CD14-positive monocyte (primary cell): Measurements from ENCODE around the gene RCE1. TPM values are rescaled to one million over a fixed set of nuclear protein-coding genes. Genes with fewer than 3 reads are reported as not detected.

Experiments used
- DNase-seq, 3 donors: peaks; one replicate each; pipeline ENCODE4 v3.0.0-alpha.2; 2011 to 2022
- H2AFZ ChIP-seq: 2 replicates; pipeline ENCODE4 v1.6.0; 2012; ENCODE audit warnings: mild to moderate bottlenecking, low read depth, low read length, inconsistent platforms; ENCODE audit not compliant: insufficient read depth, poor library complexity, severe bottlenecking
- H3K27ac ChIP-seq, 2 donors: 1 replicate in 1 of 2; 2 replicates in 1 of 2; pipeline ENCODE4 v1.5.1; 2012 to 2013; ENCODE audit warnings: low read length in 2 of 2, control low read depth in 1 of 2, inconsistent platforms in 1 of 2, low read depth in 1 of 2, mild to moderate bottlenecking in 1 of 2
- H3K27me3 ChIP-seq, 2 donors: one replicate each; pipeline versions ENCODE4 v1.6.0 to v1.6.1; 2011 to 2013; ENCODE audit warnings: low read length in 2 of 2; ENCODE audit not compliant: control insufficient read depth in 2 of 2, insufficient read depth in 2 of 2
- H3K36me3 ChIP-seq, 2 donors: replicated peaks in 1 of 2; 1 replicate in 1 of 2; 2 replicates in 1 of 2; pipeline versions ENCODE4 v1.5.1 to v1.6.1; 2012 to 2013; ENCODE audit warnings: low read length in 2 of 2, control low read depth in 1 of 2, inconsistent platforms in 1 of 2, mild to moderate bottlenecking in 1 of 2; ENCODE audit not compliant: insufficient read depth in 2 of 2, control insufficient read depth in 1 of 2
- H3K4me1 ChIP-seq, 2 donors: 1 replicate in 1 of 2; 2 replicates in 1 of 2; pipeline versions ENCODE4 v1.5.1 to v1.6.1; 2012 to 2013; ENCODE audit warnings: low read length in 2 of 2, control low read depth in 1 of 2, inconsistent platforms in 1 of 2, mild to moderate bottlenecking in 1 of 2, moderate library complexity in 1 of 2; ENCODE audit not compliant: insufficient read depth in 2 of 2, control insufficient read depth in 1 of 2
- H3K4me2 ChIP-seq: replicated peaks from 2 replicates; pipeline ENCODE3; 2012; ENCODE audit warnings: low read length, moderate library complexity, mild to moderate bottlenecking; ENCODE audit not compliant: poor library complexity, severe bottlenecking; ENCODE audit errors: extremely low read depth
- H3K4me3 ChIP-seq, 3 experiments: fragments of 200-600 bp in 1 of 3; sonication (generic) in 1 of 3; replicated peaks in 1 of 3; 1 replicate in 2 of 3; 2 replicates in 1 of 3; pipeline ENCODE4 v1.5.1; 2011 to 2013; ENCODE audit warnings: low read length in 3 of 3, mild to moderate bottlenecking in 3 of 3, control low read depth in 2 of 3, low read depth in 2 of 3, inconsistent platforms in 1 of 3, moderate library complexity in 1 of 3
- H3K79me2 ChIP-seq: 2 replicates; pipeline ENCODE4 v1.6.0; 2012; ENCODE audit warnings: mild to moderate bottlenecking, control low read depth, inconsistent platforms, low read length, moderate library complexity; ENCODE audit not compliant: insufficient read depth
- H3K9ac ChIP-seq: 2 replicates; pipeline ENCODE4 v1.6.0; 2017; ENCODE audit warnings: low read length, mild to moderate bottlenecking; ENCODE audit not compliant: insufficient read depth, poor library complexity, severe bottlenecking
- H3K9me3 ChIP-seq, 2 donors: replicated peaks in 1 of 2; 1 replicate in 1 of 2; 2 replicates in 1 of 2; pipeline versions ENCODE4 v1.5.1 to v1.6.1; 2012 to 2013; ENCODE audit warnings: low read length in 2 of 2, control low read depth in 1 of 2; ENCODE audit not compliant: control insufficient read depth in 1 of 2, insufficient read depth in 1 of 2
- H4K20me1 ChIP-seq: 2 replicates; pipeline ENCODE4 v1.6.0; 2012; ENCODE audit warnings: mild to moderate bottlenecking, low read length, control low read depth, moderate library complexity; ENCODE audit not compliant: insufficient read depth
- H3K27ac Mint-ChIP-seq, 7 donors: one replicate each; pipeline ENCODE4 v1.8.0; 2020; ENCODE audit warnings: mild to moderate bottlenecking in 7 of 7, mixed read lengths in 7 of 7, moderate library complexity in 6 of 7, inconsistent platforms in 2 of 7
- H3K27me3 Mint-ChIP-seq, 3 donors: one replicate each; pipeline ENCODE4 v1.8.0; 2021 to 2022; ENCODE audit warnings: low read depth in 3 of 3, mild to moderate bottlenecking in 3 of 3, mixed read lengths in 3 of 3, moderate library complexity in 3 of 3, inconsistent platforms in 1 of 3
- H3K36me3 Mint-ChIP-seq, 2 donors: one replicate each; pipeline ENCODE4 v1.8.0; 2020; ENCODE audit warnings: mixed read lengths in 2 of 2, inconsistent platforms in 1 of 2, mild to moderate bottlenecking in 1 of 2
- H3K4me1 Mint-ChIP-seq: one replicate; pipeline ENCODE4 v1.8.0; 2020; ENCODE audit warnings: mild to moderate bottlenecking, mixed read lengths
- H3K4me3 Mint-ChIP-seq, 2 donors: one replicate each; pipeline ENCODE4 v1.8.0; 2020; ENCODE audit warnings: mild to moderate bottlenecking in 2 of 2, mixed read lengths in 2 of 2, moderate library complexity in 1 of 2
- H3K9me3 Mint-ChIP-seq, 7 donors: one replicate each; pipeline ENCODE4 v1.8.0; 2020 to 2022; ENCODE audit warnings: mixed read lengths in 7 of 7, mild to moderate bottlenecking in 6 of 7, moderate library complexity in 6 of 7, inconsistent platforms in 2 of 7
- CTCF ChIP-seq: fragments of 200-600 bp; IDR thresholded peaks from one replicate; pipeline ENCODE4 v1.8.0; 2022; ENCODE audit warnings: antibody characterized with exemption, mild to moderate bottlenecking
- WGBS: methylation state at CpG from one replicate; pipeline ENCODE4 v1.1.5; 2013; ENCODE audit warnings: missing lambda C conversion rate; ENCODE audit not compliant: insufficient coverage; 5-methylcytosine and 5-hydroxymethylcytosine counted together
- intact Hi-C, 2 donors: fragments of 100-400 bp; cut with micrococcal nuclease; formaldehyde crosslinking; loops; one replicate each; pipeline versions ENCODE4 v1.15.0 to v1.15.1; 2023
- polyA plus RNA-seq, 3 donors: library from polyadenylated mRNA; depleted of rRNA in 1 of 3; unstranded in 2 of 3; stranded (reverse) in 1 of 3; fragments of 300-500 nt in 2 of 3; fragments of >200 nt in 1 of 3; fragmentation: Illumina TruSeq in 2 of 3; gene quantifications; 1 replicate in 2 of 3; 2 replicates in 1 of 3; pipeline ENCODE4 v1.2.3, GENCODE V29; 2012 to 2021

The RCE1 gene
- polyA plus RNA-seq, 3 donors = 20.3 to 24.7 (median 22.8) TPM

GRCh38 chr11:66846671-66847091 lies 3.4 kb downstream of the RCE1 start:
- Mint-ChIP-seq H3K4me3 (no peak overlapping the region), H3K27me3 (no peaks in the 10 kb centered on the region), H3K27ac (peak overlapping the region in 2 of 7 donors; percentile 6 to 75), H3K36me3 (peaks cover 21 to 40% of the 10 kb centered on the region in 2 donors), H3K4me1 (peaks cover 26% of the 10 kb centered on the region), H3K9me3 (no peaks in the 10 kb centered on the region)
- Histone ChIP-seq H3K27ac (no peak overlapping the region), H3K9me3 (no peaks in the 10 kb centered on the region), H3K79me2 (peaks cover 39% of the 10 kb centered on the region), H3K4me1 (peaks cover 21 to 27% of the 10 kb centered on the region in 2 donors), H3K27me3 (no peaks in the 10 kb centered on the region), H4K20me1 (peaks cover 11% of the 10 kb centered on the region), H3K9ac (no peak overlapping the region), H3K36me3 (peaks cover 37 to 42% of the 10 kb centered on the region in 2 donors), H3K4me3 (no peak overlapping the region), H3K4me2 (no peak overlapping the region), H2AFZ (no peak overlapping the region)
- intact Hi-C loops = loop anchor here (10.0 kb wide), 2 partner anchors 432 to 548 kb away; partner anchors contain the start of gene RAD9A (in 1 of the 2)
- TF ChIP-seq CTCF = no peak
- no peak for DNase-seq
- 87% methylated on average over 4 of the region's 4 CpGs for WGBS

GRCh38 chr11:66847461-66848232 lies 4.4 kb downstream of the RCE1 start:
- Mint-ChIP-seq H3K27me3 (peaks cover 0 to 1% (median 0%) of the 10 kb centered on the region in 3 donors), H3K27ac (no peak overlapping the region), H3K36me3 (peaks cover 21 to 40% of the 10 kb centered on the region in 2 donors), H3K4me3 (no peak overlapping the region), H3K4me1 (peaks cover 22% of the 10 kb centered on the region), H3K9me3 (no peaks in the 10 kb centered on the region)
- H3K27me3 ChIP-seq = no peaks in the 10 kb centered on the region
- peaks cover 37 to 42% of the 10 kb centered on the region in 2 donors for H3K36me3 ChIP-seq
- WGBS = 98% methylated on average over 6 of the region's 14 CpGs
- H3K9ac ChIP-seq = no peak overlapping the region
- H2AFZ ChIP-seq = no peak overlapping the region
- no peak overlapping the region for H3K4me3 ChIP-seq
- TF ChIP-seq CTCF = no peak
- peaks cover 17 to 24% of the 10 kb centered on the region in 2 donors for H3K4me1 ChIP-seq
- H4K20me1 ChIP-seq = peaks cover under 1% of the 10 kb centered on the region
- intact Hi-C loops = loop anchor here (10.0 kb wide), 2 partner anchors 433 to 547 kb away; partner anchors contain the start of gene RAD9A (in 1 of the 2)
- peak in 1 of 3 donors; percentile 3 for DNase-seq
- no peaks in the 10 kb centered on the region for H3K9me3 ChIP-seq
- no peak overlapping the region for H3K4me2 ChIP-seq
- H3K27ac ChIP-seq = no peak overlapping the region
- peaks cover 29% of the 10 kb centered on the region for H3K79me2 ChIP-seq
